Activated naive CD4-positive, alpha-beta T cell treated with Interleukin-2 at 50 U/mL for 16 hours (primary cell): Measurements from ENCODE around the gene SDHB.

Experiments
- DNase-seq: peaks from one replicate; pipeline ENCODE4 v3.0.0-alpha.2; 2020

Gene SDHB

GRCh38 chr1:17053685-17054410 is at the start of gene SDHB:
Gene SDHB, minus strand, starts transcription at chr1:17054032. Its CDS starts 13 bp downstream, at chr1:17054019.
- DNase-seq = peak; percentile 99

- no peak for DNase-seq
These were observed 48.4 kb upstream of the SDHB start for GRCh38 chr1:17102232-17102631.

GRCh38 chr1:17101261-17101660 is 47.4 kb upstream of the SDHB start:
- no peak for DNase-seq

GRCh38 chr1:17099616-17100340 is 45.9 kb upstream of the SDHB start:
- no peak for DNase-seq

GRCh38 chr1:17098446-17099317 is 44.9 kb upstream of the SDHB start:
- DNase-seq = no peak

- no peak for DNase-seq
These were observed 44.0 kb upstream of the SDHB start for GRCh38 chr1:17097787-17098186.

GRCh38 chr1:17097147-17097546 is 43.3 kb upstream of the SDHB start:
- no peak for DNase-seq

GRCh38 chr1:17096584-17096983 is 42.8 kb upstream of the SDHB start:
- no peak for DNase-seq

GRCh38 chr1:17095141-17095540 is 41.3 kb upstream of the SDHB start:
- DNase-seq = no peak

- no peak for DNase-seq
These were observed 40.8 kb upstream of the SDHB start for GRCh38 chr1:17094664-17095063.

- DNase-seq = no peak
These were observed 40.1 kb upstream of the SDHB start for GRCh38 chr1:17093822-17094393.

- DNase-seq = no peak
These were observed 37.4 kb upstream of the SDHB start for GRCh38 chr1:17091252-17091651.

- DNase-seq = no peak
These were observed 35.7 kb upstream of the SDHB start for GRCh38 chr1:17089506-17089905.

- DNase-seq = no peak
These were observed 32.9 kb upstream of the SDHB start for GRCh38 chr1:17086751-17087150.

- no peak for DNase-seq
These were observed 31.0 kb upstream of the SDHB start for GRCh38 chr1:17084787-17085186.

- no peak for DNase-seq
These were observed 28.9 kb upstream of the SDHB start for GRCh38 chr1:17082761-17083160.

GRCh38 chr1:17081439-17081838 is 27.6 kb upstream of the SDHB start:
- no peak for DNase-seq

- DNase-seq = no peak
These were observed 27.0 kb upstream of the SDHB start for GRCh38 chr1:17080880-17081279.

- no peak for DNase-seq
These were observed 26.4 kb upstream of the SDHB start for GRCh38 chr1:17080085-17080759.

GRCh38 chr1:17078991-17079868 is 25.4 kb upstream of the SDHB start:
- no peak for DNase-seq

GRCh38 chr1:17075470-17076255 is 21.8 kb upstream of the SDHB start:
- no peak for DNase-seq
